Activated CD4-positive, alpha-beta T cell treated with anti-CD3 and anti-CD28 coated beads for 24 hours (primary cell): Measurements from ENCODE around the gene PPM1B.
"Not testable (repeated sequence)": the region's sequence is repeated elsewhere in the genome, so short reads cannot be mapped to it uniquely, and the experiment has no call there.

Source experiments
- DNase-seq, 2 donors: peaks; one replicate each; pipeline ENCODE4 v3.0.0-alpha.2; 2020; ENCODE audit warnings: low read depth in 2 of 2

Gene PPM1B

DNA sequence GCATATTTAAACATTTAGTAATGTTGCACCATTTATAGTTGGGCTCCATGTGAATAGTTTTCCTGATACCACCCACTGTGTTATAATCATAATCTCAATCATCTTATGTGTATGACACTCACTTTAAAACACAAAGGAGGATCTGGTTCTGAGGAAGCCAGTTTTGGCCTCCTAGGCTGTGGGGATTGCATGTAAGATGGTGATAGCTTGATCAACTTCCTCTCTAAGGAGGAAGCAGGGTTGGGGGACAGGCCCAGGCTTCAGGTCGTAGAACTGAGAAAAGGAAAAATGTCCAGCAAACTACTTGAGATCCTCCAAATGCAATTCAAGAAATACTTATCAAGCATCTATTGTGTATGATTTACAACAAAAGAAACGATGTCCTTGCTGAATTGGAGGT lies 4.9 kb upstream of the PPM1B start:
- DNase-seq, result no peak

- no peak for DNase-seq
Observed at GRCh38 chr2:44164617-44165016, 4.1 kb upstream of the PPM1B start.

- DNase-seq, result no peak
Observed at GRCh38 chr2:44166096-44166495, 2.6 kb upstream of the PPM1B start.

DNA sequence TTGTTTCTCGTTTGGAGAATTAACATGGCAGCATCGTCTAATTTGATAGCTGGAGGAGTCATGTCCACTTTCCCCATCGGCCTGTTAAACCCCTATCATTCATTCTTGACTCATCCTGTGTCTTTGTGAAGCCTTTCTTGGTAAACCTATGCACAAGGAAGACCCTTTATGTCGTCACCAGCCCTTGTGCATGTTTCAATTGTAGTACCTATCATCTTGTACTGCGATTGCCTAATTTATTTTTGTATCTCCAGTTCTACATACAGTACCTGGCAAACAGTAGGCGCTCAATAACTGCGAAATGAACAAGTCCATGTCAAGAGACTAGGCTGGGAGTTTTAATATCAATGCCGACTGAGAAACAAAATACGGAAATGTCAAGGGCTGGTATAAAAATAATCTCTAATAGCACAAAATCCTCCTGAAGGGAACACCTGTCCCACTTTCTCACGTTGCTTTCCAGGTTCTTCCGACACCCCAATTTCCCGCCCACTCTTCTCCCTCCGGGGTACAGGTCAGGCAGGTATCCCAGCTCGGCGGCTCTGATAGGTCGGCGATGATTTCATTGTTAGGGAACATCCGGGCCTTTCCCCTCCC lies 1.3 kb upstream of the PPM1B start:
- DNase-seq, result no peak

DNA sequence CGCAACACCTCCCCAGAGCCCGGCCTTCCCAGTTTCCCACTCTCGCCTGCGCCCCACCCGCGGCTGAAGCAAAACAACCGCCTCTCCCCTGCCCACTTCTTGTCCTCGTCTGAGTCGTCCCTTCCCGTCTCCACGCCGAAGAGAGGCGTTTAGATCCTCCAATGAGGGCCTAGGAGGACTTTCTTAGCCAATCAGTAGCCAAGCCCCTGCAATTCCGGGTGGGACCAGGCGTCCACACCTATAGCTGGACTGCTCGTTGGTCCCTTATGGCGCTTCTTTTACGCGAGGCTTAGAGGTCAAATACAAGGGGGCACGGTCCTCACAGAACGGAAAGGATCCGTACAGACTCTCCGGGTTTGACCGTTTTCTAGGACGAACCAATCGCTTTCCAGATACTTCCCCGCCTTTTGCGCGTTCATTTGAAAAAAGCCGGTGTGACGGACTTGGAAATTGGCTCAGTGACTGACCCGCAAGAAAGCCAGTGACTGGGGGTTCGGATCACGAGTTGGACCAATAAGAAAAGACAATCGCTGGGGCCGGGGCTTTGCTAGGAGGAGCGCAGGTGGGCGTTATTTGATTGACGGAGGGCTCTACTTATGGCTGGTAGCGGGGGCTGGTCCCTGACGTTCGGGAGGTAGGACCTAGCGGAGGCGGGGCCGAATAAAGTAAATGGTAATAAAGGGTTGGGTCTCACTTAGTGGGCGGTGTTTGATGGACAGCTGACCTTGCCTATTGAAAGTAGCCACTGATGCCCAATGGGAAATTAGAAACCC lies 581 bp upstream of the PPM1B start:
- peak; percentile 93 to 95 for DNase-seq

- peak in 1 of 2 donors; percentile 16 for DNase-seq
Observed at GRCh38 chr2:44169155-44169898, 652 bp downstream of the PPM1B start.

DNA sequence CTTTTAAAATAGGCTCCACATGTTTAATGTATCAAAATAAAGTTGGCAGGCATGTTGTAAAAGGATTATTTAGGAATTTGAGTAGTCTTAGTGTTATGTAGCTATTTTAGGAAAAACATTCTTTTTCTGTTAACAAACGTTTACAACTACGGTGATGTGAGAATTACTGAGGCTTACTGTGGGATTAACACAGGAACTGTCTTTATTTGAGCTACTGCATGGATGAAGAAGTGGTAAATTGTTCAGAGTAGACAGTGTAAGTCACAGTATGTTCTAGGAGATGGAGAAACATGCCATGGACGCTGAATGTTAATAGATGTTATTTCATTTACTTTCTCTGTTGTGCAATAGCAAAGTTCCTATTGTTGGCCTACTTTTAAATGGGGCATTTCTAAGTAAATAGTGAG lies 1.6 kb downstream of the PPM1B start:
- DNase-seq, result no peak

DNA sequence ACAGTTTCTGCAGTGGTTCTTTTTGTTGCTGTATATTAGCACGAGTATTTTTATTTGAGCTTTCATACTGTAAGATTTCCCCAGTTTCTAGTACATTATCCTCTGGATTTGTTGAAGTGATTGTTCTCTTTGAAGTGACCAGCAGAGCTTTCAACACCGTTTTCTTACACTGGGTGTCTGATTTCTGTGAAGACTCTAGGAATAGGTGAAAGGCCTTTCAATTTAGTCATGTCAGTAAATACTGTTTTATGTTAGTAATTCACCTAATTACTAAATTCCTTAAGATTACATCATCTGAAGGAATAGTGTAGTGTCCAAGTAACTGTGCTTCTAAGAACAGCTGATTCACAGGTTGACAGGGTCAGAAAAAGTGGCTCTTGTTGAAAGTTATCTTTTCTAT lies 2.3 kb downstream of the PPM1B start:
- no peak for DNase-seq

DNA sequence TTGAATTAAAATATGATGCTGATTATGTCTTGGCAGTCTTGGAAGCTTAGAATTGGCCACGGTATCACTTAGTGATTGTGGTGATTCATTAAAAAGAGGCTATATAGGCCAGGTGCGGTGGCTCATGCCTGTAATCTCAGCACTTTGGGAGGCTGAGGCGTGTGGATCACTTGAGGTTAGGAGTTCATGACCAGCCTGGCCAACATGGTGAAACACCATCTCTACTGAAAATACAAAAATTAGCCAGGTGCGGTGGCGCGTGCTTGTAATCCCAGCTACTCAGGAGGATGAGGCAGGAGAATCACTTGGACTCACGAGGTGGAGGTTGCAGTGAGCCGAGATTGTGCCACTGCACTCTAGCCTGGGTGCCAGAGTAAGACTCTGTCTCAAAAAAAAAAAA lies 2.8 kb downstream of the PPM1B start:
- DNase-seq, result not testable (repeated sequence)

DNA sequence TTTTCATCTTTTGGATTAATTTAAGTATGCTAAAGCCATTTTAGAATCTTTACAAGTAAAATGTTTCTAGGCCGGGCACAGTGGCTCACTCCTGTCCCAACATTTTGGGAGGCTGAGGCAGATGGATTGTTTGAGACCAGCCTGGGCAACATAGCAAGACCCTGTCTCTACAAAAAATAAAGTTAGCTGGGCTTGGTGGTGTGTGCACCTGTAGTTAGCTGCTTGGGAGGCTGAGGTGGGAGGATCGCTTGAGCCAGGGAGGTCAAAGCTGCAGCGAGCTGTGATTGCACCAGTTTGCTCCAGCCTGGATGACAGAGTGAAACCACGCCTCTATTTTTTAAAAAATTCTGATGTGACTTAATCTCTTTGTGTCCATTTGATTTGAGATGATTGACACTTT lies 3.9 kb downstream of the PPM1B start:
- DNase-seq, result no peak

DNA sequence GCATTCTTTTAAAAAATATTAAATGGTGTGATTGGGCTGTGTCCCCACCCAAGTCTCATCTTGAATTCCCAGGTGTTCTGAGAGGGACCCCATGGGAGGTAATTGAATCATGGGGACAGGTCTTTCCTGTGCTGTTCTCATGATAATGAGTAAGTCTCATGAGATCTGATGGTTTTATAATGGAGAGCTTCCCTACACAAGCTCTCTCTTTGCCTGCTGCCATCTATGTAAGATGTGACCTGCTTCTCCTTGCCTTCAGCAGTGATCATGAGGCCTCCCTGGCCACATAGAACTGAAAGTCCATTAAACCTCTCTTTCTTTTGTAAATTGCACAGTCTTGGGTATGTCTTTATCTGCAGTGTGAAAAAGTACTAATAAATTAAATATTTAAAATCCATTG lies 10.3 kb downstream of the PPM1B start:
- no peak for DNase-seq

- DNase-seq, result no peak
Observed at GRCh38 chr2:44181648-44182047, 13.0 kb downstream of the PPM1B start.

DNA sequence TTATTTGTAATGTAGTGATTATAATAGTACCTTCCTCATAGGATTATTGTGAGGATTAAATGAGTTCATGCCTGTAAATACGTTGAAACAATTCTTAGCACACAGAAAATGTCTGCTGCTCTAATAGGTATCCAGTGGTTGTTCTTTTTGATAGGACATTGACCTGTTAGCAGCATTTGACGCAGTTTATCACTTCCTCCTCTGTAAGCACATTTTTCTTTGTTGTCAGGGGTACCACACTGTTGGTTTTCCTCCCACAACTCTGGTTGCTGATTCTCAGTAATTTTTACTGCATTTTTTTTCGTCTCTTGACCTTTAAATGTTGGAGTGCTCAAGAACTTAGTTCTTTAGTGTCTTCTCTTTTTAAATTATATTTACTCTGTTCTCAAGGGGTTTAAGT lies 15.4 kb downstream of the PPM1B start:
- DNase-seq, result no peak

GRCh38 chr2:44186810-44187209 lies 18.1 kb downstream of the PPM1B start:
- DNase-seq, result no peak

- DNase-seq, result no peak
Observed at GRCh38 chr2:44187251-44187650, 18.6 kb downstream of the PPM1B start.

DNA sequence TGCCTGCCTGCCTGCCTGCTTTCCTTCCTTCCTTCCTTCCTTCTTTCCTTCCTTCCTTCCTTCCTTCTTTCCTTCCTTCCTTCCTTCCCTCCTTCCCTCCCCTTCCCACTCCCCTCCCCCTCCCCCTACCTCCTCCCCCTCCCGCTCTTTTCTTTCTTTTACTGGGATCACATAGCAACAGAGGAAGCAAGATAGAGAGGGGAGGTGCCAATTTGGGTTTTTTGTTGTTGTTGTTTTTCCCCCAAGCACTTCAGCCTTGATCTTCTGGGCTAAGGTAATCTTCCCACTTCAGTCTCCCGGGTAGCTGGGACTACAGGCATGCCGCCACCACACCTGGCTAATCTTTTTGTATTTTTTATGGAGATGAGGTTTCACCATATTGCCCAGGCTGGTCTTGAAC lies 20.0 kb downstream of the PPM1B start:
- no peak for DNase-seq

GRCh38 chr2:44189104-44189503 lies 20.4 kb downstream of the PPM1B start:
- DNase-seq, result no peak

DNA sequence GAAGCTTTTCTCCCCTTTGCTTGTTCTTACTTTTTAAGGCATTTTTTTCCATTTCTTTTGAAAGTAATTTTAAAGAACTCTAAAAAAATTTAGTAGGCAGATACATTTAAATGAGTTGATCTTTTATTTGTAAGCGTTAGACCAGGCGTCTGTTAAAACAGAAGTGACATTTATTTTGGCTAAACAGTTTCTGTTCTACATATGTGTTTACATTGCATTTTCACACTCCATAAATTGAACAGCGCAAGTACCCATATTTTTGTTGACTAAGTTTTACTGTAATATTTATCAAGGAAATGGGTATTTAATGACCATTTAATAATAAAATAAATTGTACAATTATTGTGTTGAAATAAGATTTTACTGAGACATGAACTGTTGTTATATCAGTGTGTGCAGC lies 21.9 kb downstream of the PPM1B start:
- DNase-seq, result no peak

DNA sequence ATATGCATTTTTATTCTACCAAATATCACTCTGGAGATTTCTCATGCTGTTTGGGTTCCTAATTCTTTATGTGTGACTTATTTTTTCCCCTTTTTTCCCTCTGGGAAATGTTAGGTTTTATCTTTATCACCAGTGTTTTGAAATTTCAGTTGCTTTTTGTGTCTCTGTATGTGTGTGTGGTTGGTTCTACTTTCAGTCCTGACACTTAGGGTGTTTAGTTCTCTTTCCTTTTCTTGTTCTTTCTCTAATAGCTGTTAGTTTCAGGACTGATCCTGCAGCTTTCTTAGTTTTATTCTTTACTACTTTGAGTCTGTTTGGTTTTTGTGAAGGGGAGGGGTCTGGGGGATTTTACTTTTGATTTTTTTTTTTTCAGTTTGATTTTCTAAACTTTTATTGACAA lies 23.1 kb downstream of the PPM1B start:
- no peak for DNase-seq

DNA sequence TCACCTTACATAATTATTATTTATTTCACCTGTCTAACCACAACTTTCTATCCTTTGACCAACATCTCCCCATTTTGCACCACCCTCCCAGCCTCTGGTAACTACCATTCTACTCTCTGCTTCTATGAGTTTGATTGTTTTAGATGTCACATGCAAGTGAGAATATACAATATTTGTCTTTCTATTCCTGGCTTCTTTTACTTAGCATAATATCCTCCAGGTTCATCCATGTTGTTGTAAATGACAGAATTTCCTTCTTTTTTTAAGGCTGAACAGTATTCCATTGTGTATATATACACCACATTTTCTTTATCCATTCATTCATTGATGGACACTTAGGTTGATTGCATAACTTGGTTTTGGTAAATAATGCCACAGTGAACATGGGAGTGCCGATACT lies 24.0 kb downstream of the PPM1B start:
- no peak for DNase-seq

GRCh38 chr2:44195714-44196113 lies 27.0 kb downstream of the PPM1B start:
- no peak for DNase-seq

DNA sequence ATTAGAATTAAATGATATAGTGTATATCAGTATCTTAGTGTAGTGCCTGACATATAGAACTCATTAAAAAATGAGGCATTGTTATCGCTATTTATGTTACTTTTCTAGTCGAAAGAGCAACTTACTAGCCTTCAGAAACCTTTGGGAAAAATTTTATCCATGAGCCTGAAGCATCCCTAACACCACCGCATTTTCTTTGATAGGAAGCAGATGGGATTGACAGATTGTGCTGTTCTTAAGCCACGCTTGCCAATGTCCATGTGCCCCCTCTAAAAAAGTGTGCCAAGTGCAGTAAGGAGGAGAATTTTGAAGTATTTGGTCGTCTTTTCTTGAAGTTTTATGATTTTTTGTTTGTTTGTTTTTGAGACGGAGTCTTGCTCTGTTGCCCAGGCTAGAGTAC lies 29.1 kb downstream of the PPM1B start:
- no peak for DNase-seq

DNA sequence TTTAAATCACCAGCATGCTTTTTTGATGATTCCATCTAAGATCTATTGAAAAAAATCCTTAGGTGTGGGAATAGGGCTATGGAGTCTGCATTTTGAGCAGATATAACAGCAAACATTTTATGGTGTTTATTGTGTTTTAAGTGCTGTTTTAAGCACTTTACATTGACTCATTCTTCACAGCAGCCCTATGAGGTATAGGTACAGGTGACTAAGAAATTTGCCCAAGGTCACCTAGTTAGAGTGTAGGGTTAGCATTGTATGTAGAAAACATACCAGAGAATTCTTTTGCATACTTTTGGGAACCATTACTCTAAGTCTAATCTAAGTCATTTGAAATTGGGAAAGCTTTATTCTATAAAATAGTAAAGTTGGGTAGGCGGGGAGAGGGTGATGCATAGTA lies 31.3 kb downstream of the PPM1B start:
- no peak for DNase-seq
